HL-60/S4 treated with retinoic acid at 250 ng/mL for 4 days and 3 days (cell line): ENCODE measurements around the gene EPHA1.
"Not testable (repeated sequence)": the region's sequence is repeated elsewhere in the genome, so short reads cannot be mapped to it uniquely, and the experiment has no call there.

Source experiments
- in situ Hi-C: fragments of 300-500 bp; cut with MboI; formaldehyde crosslinking; loops from 2 replicates; pipeline ENCODE4 v1.7.0; 2022; ENCODE audit warnings: low sequenced_read_pairs

EPHA1 gene

DNA sequence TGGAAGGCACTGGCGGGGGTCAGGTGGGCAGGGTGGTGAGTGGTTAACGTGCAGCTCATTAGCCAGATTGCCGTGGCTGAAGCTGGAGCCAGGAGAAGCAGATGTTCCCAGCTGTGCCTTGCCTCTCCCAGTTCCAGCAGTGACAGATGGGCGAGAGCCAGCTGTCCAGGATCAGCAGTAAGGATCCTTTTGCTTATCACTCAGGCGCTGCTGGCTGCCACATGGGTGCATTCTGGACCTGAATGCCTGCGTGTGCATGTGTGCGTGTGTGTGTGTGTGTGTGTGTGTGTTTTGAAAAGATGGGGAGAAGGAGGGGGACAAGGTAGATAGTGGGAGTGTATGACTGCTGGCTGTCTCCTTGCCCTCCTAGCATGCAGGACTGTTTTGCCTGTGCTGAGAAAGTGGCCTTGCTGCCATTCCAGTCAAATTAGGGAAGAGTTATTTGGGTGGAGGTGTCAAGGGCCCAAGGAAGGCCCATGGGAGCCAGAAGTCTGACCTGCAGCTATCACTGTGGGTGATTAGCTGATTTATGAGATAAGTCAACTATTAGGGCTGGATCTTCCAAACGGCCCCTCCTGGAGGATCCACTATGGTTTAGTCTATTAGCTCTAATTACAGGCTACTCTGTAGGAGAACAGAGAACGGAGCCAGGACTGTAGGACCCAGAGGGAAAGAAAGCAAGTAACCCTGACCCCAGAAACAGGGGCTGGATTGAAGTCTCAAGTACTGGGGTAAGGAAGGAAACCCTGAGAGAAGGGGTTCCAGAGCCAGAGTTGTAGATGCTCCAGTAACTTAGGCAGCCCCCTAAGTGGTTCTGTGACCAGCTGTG is 3.3 kb downstream of the EPHA1 start:
- in situ Hi-C loops: no loop called here

DNA sequence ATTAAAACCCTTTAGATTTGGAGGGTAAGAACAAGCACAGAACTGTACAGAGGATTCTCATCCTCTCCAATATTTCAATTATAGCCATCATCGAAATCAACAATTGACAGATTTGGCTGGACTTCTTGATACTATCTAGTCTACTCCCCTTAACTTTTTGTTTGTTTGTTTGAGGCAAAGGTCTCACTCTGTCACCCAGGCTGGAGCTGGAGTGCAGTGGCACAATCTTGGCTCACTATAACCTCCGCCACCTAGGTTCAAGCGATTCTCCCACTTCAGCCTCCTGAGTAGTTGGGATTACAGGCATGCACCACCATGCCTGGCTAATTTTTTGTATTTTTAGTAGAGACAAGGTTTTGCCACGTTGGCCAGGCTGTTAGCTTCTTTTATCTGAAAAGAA is 6.4 kb downstream of the EPHA1 start:
- in situ Hi-C loops: not testable (repeated sequence)

DNA sequence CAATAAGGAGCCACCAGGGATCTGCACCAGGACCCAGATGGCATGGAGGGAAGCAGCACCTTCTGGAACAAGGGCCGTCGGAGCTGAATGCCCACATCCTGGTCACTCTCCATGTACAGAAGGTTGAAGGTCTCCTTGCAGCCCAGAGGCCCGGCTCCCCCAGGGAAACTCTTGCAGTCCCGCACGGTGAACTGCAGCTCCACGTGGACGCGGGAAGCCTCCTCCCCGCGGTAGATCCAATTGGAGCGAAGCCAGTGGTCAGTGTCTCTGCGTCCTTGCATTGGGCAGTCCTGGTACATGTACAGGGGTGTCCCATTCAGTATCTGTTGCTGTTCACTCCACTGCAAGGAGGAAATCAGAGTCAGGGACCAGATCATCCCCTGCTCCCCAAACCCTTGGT is 7.4 kb downstream of the EPHA1 start:
- in situ Hi-C loops: no loop called here

DNA sequence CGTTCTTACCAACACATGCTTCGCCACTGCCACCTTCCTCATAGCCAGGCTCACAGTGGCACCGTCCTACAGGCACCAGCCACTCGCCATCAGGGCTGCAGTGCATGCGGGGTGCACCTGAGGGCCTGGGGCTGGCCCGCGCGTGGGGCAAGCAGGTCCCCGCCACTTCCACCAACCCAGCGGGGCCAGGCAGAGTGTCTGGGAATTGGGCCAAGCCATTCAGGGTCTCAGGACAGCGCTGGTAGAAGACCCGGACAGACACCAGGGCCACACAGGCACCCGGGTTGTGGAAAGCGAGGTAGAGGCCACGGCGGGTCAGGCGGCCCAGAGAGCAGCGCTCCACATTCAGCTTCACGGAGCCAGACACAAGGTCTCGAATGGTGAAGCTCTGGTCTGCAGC is 9.0 kb downstream of the EPHA1 start:
- in situ Hi-C loops: no loop called here

DNA sequence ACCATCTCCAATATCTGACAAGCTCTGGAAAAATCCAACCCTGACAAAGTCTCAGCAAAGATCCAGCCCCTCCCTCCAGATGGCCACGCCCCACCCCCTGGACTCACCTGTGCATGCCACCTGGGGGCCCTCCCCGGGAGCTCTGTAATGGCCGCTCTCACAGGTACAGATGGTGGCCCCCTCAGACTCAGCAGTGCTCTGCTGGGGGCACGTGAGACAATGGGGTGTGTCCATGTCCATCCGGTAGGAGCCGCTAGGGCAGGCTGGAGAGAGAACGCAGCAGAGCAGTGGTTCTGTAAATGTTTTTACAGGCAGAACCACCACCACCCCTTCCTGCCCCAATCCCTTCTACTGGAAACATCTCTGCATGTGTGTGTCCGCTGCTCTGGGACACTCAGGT is 9.5 kb downstream of the EPHA1 start:
- in situ Hi-C loops: no loop called here

DNA sequence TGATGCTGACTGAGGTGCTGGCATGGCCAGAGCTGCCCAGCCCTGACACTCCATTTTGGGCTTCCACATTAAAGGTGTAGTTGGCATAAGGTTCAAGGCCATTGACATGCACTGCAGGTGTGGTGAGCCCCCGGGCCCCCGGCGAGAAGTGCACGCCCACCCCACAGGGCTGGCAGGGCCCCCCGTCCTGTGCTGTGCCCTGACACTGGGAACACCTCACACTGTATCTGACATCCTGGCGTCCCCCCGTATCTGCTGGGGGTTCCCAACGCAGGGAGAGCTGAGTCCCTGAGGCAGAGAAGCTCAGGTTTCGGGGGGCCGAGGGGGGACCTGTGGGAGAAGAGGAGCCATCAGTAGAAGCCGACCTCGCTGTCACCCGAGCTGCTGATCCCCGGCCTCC is 10.0 kb downstream of the EPHA1 start:
- in situ Hi-C loops: no loop called here

DNA sequence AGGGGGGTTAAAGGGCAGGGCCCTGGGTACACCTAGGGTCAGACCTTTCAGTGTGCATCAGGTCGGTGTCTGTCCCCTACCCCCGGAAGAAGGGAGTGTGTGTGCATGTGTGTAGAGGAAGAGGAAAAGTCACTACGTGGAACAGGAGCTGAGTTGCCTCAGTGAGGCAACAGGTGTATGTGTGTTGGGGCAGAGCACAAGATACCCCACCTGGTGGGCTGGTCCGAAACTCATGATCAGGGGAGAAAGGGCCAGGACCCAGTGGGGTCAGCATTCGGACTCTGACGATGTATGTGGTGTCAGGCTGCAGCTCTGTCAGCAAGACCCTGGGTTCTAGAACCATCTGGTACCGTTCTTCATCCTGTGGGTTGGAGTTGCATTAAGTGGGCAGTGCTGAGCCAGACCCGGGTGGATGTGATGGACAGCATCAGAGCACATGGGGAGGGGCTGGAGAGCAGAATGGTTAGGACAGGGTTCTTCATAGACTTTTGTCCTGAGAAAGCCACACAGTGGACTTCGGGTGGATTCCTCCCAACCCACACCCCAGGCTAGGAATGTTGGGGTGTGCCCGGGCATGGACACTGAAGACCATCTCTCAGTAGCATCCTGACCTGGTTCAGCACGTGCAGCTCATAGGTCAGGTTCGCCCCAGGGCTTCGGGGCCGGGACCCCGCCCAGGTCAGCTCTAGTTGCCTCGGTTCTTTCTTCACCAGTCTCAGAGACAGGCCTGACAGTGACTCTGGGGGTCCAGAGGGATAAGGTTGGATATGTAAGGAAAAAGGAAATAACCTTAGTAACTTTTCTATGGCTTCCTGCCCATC is 10.7 kb downstream of the EPHA1 start:
- in situ Hi-C loops: no loop called here

DNA sequence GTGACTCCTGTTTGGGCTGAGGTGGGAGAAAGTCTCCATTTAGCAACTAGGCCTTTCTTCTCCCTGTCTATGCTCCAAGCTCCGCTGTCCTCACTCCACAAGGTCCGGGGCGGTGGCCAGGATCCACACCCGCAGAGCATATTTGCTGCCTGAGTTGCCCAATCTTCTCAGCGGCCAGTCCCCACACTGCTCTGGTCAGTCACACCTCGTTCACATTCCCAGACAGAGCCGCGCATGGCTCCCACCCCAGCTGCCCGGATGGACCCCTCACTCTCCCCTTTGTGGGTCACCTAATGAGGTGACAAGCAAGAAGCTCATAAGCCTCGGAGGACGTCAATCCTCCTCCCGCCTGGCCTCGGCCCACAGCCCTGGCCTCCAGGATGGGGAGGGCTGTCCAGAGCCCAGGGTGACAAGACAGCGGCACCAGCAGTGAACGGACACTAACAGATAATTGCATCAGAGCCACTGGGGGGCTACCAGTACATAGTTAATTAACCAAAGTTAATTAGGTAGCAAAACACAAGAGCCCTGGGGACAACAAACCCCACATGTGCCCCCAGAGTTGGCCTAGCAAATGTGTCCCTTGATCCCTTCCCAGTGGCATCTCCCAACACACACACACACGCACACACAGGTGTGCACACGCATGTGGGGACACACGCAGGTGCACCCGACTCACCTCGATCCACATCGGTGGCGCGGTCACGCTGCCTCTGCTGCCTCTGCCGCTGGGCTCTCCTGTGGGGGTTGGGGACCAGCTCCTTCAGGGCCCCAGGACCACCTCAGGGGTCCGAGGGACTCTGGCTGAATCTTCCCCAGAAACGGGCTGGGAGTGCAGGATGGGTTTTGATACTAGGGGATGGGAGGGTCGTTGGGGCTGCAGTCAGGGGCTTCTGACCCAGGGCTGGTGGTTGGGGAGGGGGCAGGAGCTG is 11.8 kb downstream of the EPHA1 start:
- in situ Hi-C loops: no loop called here

DNA sequence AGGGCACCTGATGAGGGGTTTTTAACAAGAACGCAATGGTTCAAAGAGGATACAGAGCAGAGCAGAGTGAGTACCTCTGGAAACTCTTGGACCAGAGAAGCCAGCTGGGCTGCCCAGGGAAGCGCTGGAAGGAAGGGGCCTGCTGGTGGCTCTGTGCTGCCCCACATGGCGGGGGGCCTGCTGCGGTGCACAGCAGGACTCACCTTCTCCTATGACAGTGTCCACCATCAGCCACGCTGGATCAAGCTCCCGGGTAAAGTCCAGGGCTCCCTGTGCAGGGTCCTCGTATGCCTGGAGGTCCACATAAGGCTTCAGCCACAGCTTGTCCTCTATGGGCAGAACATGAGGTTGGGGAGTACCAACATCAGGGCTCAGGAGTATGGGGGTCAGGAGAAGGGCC is 12.5 kb downstream of the EPHA1 start:
- in situ Hi-C loops: no loop called here

DNA sequence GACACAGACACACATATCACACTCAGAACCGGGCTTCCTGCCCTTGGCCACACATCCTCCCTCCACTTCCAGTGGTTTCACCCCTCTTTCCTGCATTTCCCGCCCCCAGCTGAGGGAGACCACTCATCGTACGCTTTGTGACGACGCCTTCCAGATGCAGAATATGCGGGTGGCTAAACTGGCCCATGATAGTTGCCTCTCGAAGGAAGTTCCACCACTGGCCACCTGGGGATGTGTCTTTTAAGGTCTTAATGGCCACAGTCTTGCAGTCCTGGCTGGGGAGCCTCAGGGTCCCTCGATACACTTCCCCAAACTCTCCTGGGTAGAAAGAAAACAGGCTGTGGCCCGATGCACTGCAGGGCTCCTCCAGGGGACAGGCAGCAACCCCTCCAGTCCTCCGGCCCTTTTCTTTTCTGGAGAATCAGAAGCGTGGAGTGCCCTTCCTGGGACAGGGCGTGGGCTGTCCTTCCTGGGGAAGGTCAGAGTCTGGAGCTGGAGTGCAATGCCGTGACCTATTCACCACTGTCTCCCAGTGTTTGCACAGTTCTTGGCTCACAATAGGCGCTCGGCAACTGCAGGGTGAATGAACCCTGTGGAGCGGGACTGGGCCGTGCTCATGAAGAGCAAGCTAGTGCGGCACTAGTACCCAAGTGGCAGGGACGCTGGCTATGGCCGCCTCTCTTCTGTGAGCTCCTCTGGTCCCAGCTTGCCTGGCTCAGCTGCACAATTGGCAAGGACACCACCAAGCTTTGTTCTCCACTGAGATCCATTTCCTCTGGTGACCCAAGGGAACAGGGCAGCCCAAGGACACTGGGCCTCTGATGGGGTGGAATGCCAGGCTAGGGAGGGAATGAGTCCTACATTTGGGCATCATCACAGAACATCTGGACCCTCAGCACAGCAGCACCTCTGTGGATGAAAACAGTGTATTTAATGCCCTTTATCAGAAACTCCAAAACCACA is 13.2 kb downstream of the EPHA1 start:
- in situ Hi-C loops: no loop called here

DNA sequence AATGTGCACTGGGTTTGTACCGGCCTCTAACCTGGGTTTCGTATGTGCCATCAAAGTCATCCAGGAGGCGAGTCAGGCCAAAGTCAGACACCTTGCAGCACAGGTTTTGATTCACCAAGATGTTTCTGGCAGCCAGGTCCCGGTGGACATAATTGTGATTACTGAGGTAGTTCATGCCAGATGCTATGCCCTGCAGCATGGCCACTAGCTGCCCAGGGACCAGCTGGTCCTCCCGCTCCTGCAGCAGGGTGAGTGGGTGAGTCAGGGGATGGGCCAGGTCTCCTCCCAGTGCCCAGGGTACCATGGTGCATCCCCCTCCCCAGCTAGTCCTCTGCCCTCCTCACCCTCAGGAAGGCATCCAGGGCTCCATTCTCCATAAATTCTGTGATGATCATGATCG is 13.9 kb downstream of the EPHA1 start:
- in situ Hi-C loops: no loop called here

DNA sequence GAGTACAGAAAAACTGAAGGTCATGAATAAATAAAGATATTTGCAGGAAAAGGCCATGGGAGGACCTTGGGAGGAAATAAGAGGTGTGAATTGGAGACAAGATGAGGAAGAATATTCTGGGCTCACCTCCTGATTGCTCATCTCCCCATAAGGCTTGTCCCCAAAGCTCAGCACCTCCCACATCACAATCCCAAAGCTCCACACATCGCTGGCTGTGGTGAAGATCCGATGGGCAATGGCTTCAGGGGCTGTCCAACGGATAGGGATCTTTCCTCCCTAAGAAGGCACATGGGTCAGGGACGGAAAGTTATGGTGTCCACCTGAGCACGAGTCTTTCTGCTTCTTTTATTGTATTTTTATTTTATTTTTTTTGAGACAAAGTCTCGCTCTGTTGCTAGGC is 14.6 kb downstream of the EPHA1 start:
- in situ Hi-C loops: no loop called here

DNA sequence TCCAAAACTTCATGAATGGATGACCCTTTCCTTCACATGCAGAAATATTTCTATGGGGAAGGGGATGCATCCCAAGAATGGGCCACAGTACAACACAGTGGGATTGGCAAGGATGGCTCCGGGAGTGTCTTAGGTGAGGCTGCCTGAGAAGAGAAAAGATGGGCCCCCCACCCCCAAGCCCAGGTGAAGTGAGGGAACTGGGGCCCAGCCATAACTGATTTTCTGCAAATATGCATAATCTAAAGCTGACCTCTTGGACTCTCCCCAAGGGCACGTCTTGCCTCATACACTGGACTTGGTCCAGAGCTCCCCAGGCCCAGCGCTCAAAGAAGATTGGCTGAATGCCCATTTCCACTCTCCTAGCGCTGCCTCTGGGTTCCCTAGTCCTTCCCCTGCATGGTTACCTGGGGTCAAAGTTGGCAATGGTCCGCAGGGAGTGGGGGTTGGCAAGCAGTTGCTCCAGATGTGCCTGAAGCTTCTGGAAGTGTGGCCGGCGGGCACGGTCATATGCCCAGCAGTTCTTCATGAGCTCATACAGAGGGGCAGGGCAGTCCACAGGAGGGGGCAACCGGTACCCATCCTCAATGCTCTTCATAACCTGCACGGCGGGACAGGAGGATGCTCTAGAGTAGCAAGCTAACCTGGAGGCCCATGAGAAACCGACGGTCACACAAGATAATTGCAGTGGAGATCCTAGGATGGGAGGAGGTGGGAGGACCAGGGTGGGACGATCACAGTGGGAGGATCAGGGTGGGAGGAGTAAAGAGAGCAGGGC is 15.2 kb downstream of the EPHA1 start:
- in situ Hi-C loops: no loop called here

DNA sequence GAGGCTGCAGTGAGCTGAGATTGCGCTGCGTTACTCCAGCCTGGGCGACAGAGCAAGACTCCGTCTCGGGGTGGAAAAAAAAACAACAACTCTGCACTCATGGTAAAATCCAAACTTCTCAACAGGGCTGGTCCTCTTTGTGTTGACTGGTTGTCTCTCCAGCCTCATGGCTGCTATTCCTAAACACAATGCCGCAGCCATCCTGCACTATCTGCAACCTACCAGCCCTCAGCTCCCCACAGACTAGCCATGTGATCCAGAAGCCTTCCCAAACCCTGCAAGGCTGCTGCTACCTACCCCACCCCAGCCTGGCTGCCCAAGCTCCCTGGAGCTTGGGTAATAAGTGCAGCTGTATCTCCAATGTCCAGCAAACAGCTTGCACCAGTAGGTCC is 15.8 kb downstream of the EPHA1 start:
- in situ Hi-C loops: no loop called here

DNA sequence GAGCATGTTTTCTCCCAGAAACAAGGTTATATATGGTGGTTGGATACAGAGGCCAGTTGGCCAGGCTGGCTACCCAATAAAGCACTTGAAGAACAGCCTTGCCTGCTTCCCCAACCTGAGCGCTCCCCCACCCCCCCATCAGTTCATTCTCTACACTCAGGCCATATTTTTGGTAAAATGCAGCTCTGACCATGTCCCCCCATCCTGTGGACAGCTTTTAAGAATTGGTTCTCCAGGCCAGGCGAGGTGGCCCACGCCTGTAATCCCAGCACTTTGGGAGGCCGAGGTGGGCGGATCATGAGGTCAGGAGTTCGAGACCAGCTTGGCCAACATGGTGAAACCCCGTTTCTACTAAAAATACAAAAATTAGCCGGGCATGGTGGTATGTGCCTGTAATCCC is 16.2 kb downstream of the EPHA1 start:
- in situ Hi-C loops: not testable (repeated sequence)

DNA sequence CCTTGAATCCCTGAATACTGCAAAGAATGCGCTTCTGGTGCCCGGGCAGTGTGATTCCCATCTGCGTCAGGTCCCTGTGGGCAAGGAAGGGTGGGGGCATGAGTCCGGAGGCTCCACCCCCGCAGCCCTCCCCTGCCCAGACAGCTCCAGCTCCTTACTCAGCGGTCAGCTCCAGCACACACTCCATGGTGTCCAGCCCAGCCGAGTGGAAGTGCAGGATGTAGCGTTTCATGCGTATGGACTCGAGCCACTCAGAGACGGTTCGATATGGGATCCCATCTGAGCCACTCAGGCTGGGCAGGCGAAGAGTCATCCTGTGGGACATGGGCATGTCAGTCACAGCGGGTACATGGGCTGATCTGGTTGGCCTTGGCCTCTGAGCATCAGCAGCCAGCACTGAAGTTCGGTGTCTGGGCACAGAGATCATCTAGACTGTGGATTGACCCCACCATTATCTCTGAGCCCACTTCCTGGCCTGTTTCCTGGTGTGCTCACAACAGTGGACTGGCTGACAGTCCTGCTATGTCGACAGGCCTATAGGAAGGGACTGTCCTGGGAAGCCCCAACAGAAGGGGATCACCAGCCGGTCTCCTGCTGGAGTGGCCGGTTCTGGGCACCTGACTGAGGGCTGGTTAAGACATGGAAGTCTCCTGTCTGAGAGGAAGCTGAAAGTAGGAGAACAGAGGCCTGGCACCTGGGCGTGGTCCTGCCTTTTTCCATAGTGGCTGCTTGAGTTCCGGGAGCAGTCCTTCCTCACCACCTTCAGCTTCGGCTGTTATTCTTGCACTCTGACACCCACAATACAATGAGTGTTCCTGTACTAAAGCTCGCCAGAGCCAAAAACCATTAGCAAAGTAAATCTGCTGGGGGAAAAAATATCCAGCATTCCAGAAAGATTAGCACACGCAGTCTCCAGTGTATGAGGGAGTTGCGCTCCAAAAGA is 16.9 kb downstream of the EPHA1 start:
- in situ Hi-C loops: no loop called here

DNA sequence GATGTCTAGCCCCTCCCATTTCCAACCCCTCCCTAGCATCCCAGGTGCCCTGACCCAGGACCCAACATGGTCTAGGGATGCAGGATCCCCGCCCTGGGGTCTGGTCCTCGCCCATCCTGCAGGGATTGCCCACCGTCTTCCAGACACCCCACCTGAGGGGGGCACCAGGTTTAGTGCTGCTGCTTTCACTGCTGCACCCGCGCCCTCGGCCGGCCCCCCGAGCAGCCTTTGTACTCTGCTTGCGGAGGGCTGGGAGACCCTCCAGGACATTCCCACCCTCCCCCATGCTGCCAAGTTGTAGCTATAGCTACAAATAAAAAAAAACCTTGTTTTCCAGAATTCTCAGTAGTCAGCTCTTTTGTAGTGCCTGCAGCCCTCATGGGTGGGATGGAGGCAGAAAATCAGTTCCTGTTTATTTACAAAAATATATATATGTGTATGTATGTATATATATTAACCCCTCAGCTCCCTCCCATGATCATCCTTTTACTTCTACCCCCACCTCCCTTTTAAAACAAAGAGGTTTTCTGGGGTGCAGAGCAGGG is 17.8 kb downstream of the EPHA1 start:
- in situ Hi-C loops: no loop called here
